PC-3 (cell line): Measurements from ENCODE around the gene SCYL1.
"Not testable (repeated sequence)": the region's sequence is repeated elsewhere in the genome, so short reads cannot be mapped to it uniquely, and the experiment has no call there.

ENCODE experiments used
- EZH2phosphoT487 ChIP-seq: fragments of 300-600 bp; sonication (generic); IDR thresholded peaks from 2 replicates; pipeline ENCODE4 v1.6.1; 2018; ENCODE audit warnings: mild to moderate bottlenecking, antibody characterized with exemption, low read length, borderline replicate concordance
- TF ChIP-seq, protein P1 (sequence below): fragments of 300-600 bp; sonication (generic); conservative IDR thresholded peaks from 2 replicates; pipeline ENCODE4 v1.5.1; 2017; ENCODE audit warnings: antibody characterized with exemption, low read depth, mild to moderate bottlenecking, low read length

DNA sequence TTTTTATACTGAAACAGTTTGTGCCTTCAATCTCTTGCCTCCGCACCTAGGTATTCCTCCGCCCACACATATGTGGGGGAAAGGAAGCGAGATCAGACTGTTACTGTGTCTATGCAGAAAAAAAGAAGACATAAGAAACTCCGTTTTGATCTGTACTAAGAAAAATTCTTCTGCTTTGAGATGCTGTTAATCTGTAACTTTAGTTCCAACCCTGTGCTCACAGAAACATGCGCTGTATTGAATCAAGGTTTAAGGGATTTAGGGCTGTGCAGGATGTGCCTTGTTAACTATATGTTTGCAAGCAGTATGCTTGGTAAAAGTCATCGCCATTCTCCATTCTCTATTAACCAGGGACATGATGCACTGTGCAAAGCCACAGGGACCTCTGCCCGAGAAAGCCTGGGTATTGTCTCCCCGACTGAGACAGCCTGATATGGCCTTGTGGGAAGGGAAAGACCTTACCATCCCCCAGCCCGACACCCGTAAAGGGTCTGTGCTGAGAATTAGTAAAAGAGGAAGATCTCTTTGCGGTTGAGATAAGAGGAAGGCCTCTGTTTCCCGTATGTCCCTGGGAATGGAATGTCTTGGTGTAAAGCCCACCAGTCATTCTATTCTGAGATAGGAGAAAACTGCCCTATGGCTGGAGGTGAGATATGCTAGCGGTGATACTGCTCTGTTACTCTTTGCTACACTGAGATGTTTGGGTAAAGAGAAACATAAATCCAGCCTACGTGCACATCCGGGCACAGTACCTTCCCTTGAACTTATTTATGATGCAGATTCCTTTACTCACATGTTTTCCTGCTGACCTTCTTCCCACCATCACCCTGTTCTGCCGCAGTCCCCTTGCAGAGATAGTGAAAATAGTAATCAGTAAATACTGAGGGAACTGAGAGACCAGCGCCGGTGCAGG is 1.9 kb upstream of the SCYL1 start:
- TF ChIP-seq, protein P1, sequence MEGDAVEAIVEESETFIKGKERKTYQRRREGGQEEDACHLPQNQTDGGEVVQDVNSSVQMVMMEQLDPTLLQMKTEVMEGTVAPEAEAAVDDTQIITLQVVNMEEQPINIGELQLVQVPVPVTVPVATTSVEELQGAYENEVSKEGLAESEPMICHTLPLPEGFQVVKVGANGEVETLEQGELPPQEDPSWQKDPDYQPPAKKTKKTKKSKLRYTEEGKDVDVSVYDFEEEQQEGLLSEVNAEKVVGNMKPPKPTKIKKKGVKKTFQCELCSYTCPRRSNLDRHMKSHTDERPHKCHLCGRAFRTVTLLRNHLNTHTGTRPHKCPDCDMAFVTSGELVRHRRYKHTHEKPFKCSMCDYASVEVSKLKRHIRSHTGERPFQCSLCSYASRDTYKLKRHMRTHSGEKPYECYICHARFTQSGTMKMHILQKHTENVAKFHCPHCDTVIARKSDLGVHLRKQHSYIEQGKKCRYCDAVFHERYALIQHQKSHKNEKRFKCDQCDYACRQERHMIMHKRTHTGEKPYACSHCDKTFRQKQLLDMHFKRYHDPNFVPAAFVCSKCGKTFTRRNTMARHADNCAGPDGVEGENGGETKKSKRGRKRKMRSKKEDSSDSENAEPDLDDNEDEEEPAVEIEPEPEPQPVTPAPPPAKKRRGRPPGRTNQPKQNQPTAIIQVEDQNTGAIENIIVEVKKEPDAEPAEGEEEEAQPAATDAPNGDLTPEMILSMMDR: not testable (repeated sequence)
- not testable (repeated sequence) for TF ChIP-seq EZH2phosphoT487
